ENCODE results near the gene ADCY7. TPM values are rescaled to one million over a fixed set of nuclear protein-coding genes. Genes with fewer than 3 reads are reported as not detected.

Gene ADCY7
- total RNA-seq, 2 donors from 2014 or later: 30.1 to 37.2 TPM

DNA sequence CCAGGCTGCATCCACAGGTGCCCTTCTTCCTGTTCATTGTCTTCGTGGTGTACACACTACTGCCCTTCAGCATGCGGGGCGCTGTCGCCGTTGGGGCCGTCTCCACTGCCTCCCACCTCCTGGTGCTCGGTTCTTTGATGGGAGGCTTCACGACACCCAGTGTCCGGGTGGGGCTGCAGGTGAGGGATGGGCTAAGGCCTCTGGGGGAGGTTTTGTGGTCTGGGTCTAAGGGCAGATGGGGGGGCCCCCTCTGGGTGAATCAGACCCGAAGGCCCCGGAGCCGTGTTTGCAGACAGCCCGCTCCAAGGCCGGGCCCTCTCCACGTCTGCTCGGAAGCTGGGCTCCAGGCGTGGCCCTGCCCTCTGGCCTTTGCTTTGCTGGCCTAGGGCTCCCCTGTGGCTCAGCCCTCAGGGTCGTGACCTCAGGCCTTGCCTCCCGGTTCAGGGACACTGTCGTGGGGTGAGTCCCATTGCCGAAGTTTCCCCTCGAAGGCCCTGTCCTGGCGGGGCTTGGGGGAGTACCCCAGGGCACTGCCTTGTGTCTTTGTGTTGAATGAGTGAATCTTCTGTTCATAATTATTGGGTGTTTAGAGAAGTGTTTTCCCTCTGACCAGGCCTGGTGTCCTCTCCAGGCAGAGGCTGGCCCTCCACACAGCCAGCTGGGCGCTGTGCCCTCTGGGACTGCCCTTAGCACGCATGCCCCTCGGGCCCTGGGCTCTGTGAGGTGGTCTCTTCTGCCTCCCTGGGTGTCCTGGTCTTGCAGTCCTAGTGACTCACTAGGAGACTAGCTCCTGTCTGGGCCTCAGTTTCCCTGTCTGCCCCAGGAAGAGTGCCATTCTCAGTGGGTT, 25.6 kb downstream of the ADCY7 start:
- H3K4me1 Mint-ChIP-seq: no peaks in the 10 kb centered on the region
- no peaks in the 10 kb centered on the region for H3K36me3 ChIP-seq (ENCODE audit: control insufficient read depth, insufficient read depth, low read length)
- no peak overlapping the region for H3K27ac Mint-ChIP-seq
- no peaks in the 10 kb centered on the region for H3K9me3 ChIP-seq (ENCODE audit: control insufficient read depth, low read length)
- H3K4me3 ChIP-seq (ENCODE audit: low read length): no peak overlapping the region
- H3K4me3 Mint-ChIP-seq: no peak overlapping the region
- no peaks in the 10 kb centered on the region for H3K27me3 Mint-ChIP-seq (ENCODE audit: insufficient read depth)
- no peaks in the 10 kb centered on the region for H3K27me3 ChIP-seq (ENCODE audit: control insufficient read depth, insufficient read depth, low read length, poor library complexity, severe bottlenecking)
- peaks cover 2% of the 10 kb centered on the region for H3K9me3 Mint-ChIP-seq
- TF ChIP-seq, protein P1, sequence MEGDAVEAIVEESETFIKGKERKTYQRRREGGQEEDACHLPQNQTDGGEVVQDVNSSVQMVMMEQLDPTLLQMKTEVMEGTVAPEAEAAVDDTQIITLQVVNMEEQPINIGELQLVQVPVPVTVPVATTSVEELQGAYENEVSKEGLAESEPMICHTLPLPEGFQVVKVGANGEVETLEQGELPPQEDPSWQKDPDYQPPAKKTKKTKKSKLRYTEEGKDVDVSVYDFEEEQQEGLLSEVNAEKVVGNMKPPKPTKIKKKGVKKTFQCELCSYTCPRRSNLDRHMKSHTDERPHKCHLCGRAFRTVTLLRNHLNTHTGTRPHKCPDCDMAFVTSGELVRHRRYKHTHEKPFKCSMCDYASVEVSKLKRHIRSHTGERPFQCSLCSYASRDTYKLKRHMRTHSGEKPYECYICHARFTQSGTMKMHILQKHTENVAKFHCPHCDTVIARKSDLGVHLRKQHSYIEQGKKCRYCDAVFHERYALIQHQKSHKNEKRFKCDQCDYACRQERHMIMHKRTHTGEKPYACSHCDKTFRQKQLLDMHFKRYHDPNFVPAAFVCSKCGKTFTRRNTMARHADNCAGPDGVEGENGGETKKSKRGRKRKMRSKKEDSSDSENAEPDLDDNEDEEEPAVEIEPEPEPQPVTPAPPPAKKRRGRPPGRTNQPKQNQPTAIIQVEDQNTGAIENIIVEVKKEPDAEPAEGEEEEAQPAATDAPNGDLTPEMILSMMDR (conservative IDR thresholded peaks at IDR 0.05): no peak
- H3K36me3 Mint-ChIP-seq (ENCODE audit: low read depth): peaks cover 16% of the 10 kb centered on the region
- no peak overlapping the region for H3K27ac ChIP-seq (ENCODE audit: low read depth, low read length)
- no peaks in the 10 kb centered on the region for H3K4me1 ChIP-seq (ENCODE audit: control insufficient read depth, insufficient read depth, low read length)
- DNase-seq: no peak
- H3K9ac ChIP-seq (ENCODE audit: extremely low read depth, low read length, poor library complexity, severe bottlenecking): no peak overlapping the region
- 93 to 96% methylated on average over 11 to 26 of the region's 26 CpGs for WGBS, 2 experiments (ENCODE audit: insufficient coverage in 1 of 2, insufficient read length in 1 of 2)

DNA sequence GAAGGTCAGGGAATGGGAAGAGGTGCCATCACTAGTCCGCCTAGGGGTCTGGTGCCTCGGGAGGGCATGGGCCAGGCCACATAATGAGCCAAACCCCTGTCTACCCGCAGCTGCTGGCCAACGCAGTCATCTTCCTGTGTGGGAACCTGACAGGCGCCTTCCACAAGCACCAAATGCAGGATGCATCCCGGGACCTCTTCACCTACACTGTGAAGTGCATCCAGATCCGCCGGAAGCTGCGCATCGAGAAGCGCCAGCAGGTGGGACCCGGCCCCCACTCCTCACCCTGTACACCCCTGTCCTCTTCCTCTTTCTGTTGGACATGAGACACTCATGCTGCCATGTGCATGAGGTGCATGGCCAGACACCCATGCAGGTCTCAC, 26.2 kb downstream of the ADCY7 start:
- Histone ChIP-seq H3K4me1 (ENCODE audit: control insufficient read depth, insufficient read depth, low read length) (no peaks in the 10 kb centered on the region), H3K36me3 (ENCODE audit: control insufficient read depth, insufficient read depth, low read length) (no peaks in the 10 kb centered on the region), H3K4me3 (ENCODE audit: low read length) (no peak overlapping the region), H3K9ac (ENCODE audit: extremely low read depth, low read length, poor library complexity, severe bottlenecking) (no peak overlapping the region), H3K9me3 (ENCODE audit: control insufficient read depth, low read length) (no peaks in the 10 kb centered on the region), H3K27ac (ENCODE audit: low read depth, low read length) (no peak overlapping the region), H3K27me3 (ENCODE audit: control insufficient read depth, insufficient read depth, low read length, poor library complexity, severe bottlenecking) (no peaks in the 10 kb centered on the region)
- TF ChIP-seq, protein P1 (conservative IDR thresholded peaks at IDR 0.05): no peak
- Mint-ChIP-seq H3K9me3 (no peaks in the 10 kb centered on the region), H3K27ac (no peak overlapping the region), H3K4me1 (no peaks in the 10 kb centered on the region), H3K27me3 (ENCODE audit: insufficient read depth) (no peaks in the 10 kb centered on the region), H3K4me3 (no peak overlapping the region), H3K36me3 (ENCODE audit: low read depth) (peaks cover 16% of the 10 kb centered on the region)
- DNase-seq: no peak
- whole genome bisulfite sequencing, 2 experiments (ENCODE audit: insufficient coverage in 1 of 2, insufficient read length in 1 of 2): 93 to 95% methylated on average over 10 to 12 of the region's 12 CpGs

DNA sequence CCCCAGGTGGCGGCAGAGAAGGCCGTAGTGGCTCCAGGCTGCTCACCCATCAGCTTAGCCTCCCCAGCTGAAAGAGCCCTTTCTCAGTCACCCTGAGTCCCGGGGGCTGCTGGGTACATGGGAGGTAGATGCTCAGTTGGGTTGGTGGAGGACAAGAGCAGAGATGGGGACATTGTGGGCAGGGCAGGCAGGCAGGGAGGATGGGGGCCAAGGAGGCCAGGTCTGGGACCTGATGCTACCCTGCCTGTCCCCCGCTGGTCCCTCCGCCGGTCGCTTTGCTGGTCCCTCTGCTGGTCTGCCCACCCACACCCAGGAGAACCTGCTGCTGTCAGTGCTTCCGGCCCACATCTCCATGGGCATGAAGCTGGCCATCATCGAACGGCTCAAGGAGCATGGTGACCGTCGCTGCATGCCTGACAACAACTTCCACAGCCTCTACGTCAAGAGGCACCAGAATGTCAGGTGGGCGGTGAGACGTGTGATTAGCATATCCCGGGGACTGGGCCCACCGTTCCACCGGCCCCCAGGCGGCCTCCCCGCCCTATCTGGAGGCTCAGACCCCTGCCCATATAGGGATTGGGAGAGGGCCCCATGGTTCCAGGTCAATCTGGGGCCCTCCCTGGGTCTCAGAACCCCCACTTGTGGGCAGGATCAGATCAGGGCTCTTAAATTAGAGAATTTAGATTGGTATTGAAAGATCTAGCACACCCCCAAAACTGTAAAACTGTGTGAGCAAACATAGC, 26.9 kb downstream of the ADCY7 start:
- Mint-ChIP-seq H3K36me3 (ENCODE audit: low read depth) (peaks cover 16% of the 10 kb centered on the region), H3K9me3 (no peaks in the 10 kb centered on the region), H3K27ac (no peak overlapping the region), H3K4me3 (no peak overlapping the region), H3K4me1 (no peaks in the 10 kb centered on the region), H3K27me3 (ENCODE audit: insufficient read depth) (no peaks in the 10 kb centered on the region)
- Histone ChIP-seq H3K9ac (ENCODE audit: extremely low read depth, low read length, poor library complexity, severe bottlenecking) (no peak overlapping the region), H3K36me3 (ENCODE audit: control insufficient read depth, insufficient read depth, low read length) (no peaks in the 10 kb centered on the region), H3K27me3 (ENCODE audit: control insufficient read depth, insufficient read depth, low read length, poor library complexity, severe bottlenecking) (no peaks in the 10 kb centered on the region), H3K9me3 (ENCODE audit: control insufficient read depth, low read length) (no peaks in the 10 kb centered on the region), H3K27ac (ENCODE audit: low read depth, low read length) (no peak overlapping the region), H3K4me1 (ENCODE audit: control insufficient read depth, insufficient read depth, low read length) (no peaks in the 10 kb centered on the region), H3K4me3 (ENCODE audit: low read length) (no peak overlapping the region)
- 88 to 91% methylated on average over 15 to 20 of the region's 20 CpGs for WGBS, 2 experiments (ENCODE audit: insufficient coverage in 1 of 2, insufficient read length in 1 of 2)
- TF ChIP-seq, protein P1 (conservative IDR thresholded peaks at IDR 0.05): no peak
- no peak for DNase-seq
